Astrocyte (in vitro differentiated cells and primary cell): ENCODE measurements around the gene POFUT2. TPM values are rescaled to one million over a fixed set of nuclear protein-coding genes. Genes with fewer than 3 reads are reported as not detected.
A peak's percentile ranks its signal among the peaks of the same experiment; 100 is the strongest.

ENCODE experiments used
- DNase-seq: peaks from one replicate; pipeline ENCODE4 v3.0.0-alpha.2; 2010; ENCODE audit warnings: low read depth
- FAIRE-seq: peaks from 2 replicates; lab custom pipeline; 2011; peaks lifted over from hg19 to GRCh38; lab: Jason Lieb, UNC
- H2AFZ ChIP-seq: 2 replicates; pipeline ENCODE4 v1.6.0; 2012; ENCODE audit warnings: low read depth, low read length, inconsistent platforms
- H3K27ac ChIP-seq: 2 replicates; pipeline ENCODE4 v1.5.1; 2011; ENCODE audit warnings: low read depth, low read length, inconsistent platforms
- H3K27me3 ChIP-seq: 2 replicates; pipeline ENCODE4 v1.6.0; 2011; ENCODE audit warnings: low read length, inconsistent platforms; ENCODE audit not compliant: insufficient read depth
- H3K36me3 ChIP-seq: 2 replicates; pipeline ENCODE4 v1.5.1; 2011; ENCODE audit warnings: low read length, inconsistent platforms; ENCODE audit not compliant: insufficient read depth
- H3K4me1 ChIP-seq: 2 replicates; pipeline ENCODE4 v1.5.1; 2011; ENCODE audit warnings: low read length, inconsistent platforms; ENCODE audit not compliant: insufficient read depth
- H3K4me2 ChIP-seq: 2 replicates; pipeline ENCODE4 v1.6.0; 2012; ENCODE audit warnings: low read length, inconsistent platforms
- H3K4me3 ChIP-seq: 2 replicates; pipeline ENCODE4 v1.5.1; 2011; ENCODE audit warnings: low read depth, mild to moderate bottlenecking, low read length, inconsistent platforms; ENCODE audit not compliant: insufficient read depth
- H3K79me2 ChIP-seq: 2 replicates; pipeline ENCODE4 v1.6.0; 2012; ENCODE audit warnings: mild to moderate bottlenecking, low read length, inconsistent platforms; ENCODE audit not compliant: insufficient read depth
- H3K9ac ChIP-seq: 2 replicates; pipeline ENCODE4 v1.6.0; 2012; ENCODE audit warnings: mild to moderate bottlenecking, low read length, inconsistent platforms
- H3K9me3 ChIP-seq: 2 replicates; pipeline ENCODE4 v1.5.1; 2012; ENCODE audit warnings: low read depth, mild to moderate bottlenecking, low read length, inconsistent platforms; ENCODE audit not compliant: insufficient read depth
- H4K20me1 ChIP-seq: 2 replicates; pipeline ENCODE4 v1.6.0; 2012; ENCODE audit warnings: low read length, inconsistent platforms; ENCODE audit not compliant: insufficient read depth
- H3K27ac Mint-ChIP-seq: one replicate; pipeline ENCODE4 v1.8.0; 2021; ENCODE audit warnings: mild to moderate bottlenecking, mixed read lengths; ENCODE audit not compliant: unreplicated experiment
- H3K27me3 Mint-ChIP-seq: one replicate; pipeline ENCODE4 v1.8.0; 2021; ENCODE audit warnings: low read depth, mixed read lengths; ENCODE audit not compliant: unreplicated experiment
- H3K36me3 Mint-ChIP-seq: one replicate; pipeline ENCODE4 v1.8.0; 2021; ENCODE audit warnings: low read depth, mixed read lengths; ENCODE audit not compliant: unreplicated experiment
- H3K4me1 Mint-ChIP-seq: one replicate; pipeline ENCODE4 v1.8.0; 2021; ENCODE audit warnings: low read depth, mixed read lengths; ENCODE audit not compliant: unreplicated experiment
- H3K4me3 Mint-ChIP-seq: one replicate; pipeline ENCODE4 v1.8.0; 2021; ENCODE audit warnings: mild to moderate bottlenecking, moderate library complexity, mixed read lengths; ENCODE audit not compliant: unreplicated experiment
- H3K9me3 Mint-ChIP-seq: one replicate; pipeline ENCODE4 v1.8.0; 2021; ENCODE audit warnings: mild to moderate bottlenecking, mixed read lengths; ENCODE audit not compliant: unreplicated experiment
- CTCF ChIP-seq: IDR thresholded peaks from 2 replicates; pipeline ENCODE4 v1.5.1; 2011; ENCODE audit warnings: low read depth, mild to moderate bottlenecking, inconsistent platforms, low read length, moderate library complexity; ENCODE audit not compliant: insufficient read depth
- EZH2 ChIP-seq: IDR thresholded peaks from 2 replicates; pipeline ENCODE4 v1.6.1; 2012; ENCODE audit warnings: mild to moderate bottlenecking, low read length, inconsistent platforms; ENCODE audit not compliant: insufficient read depth
- total RNA-seq: library from RNA; stranded (reverse); gene quantifications from 2 replicates; pipeline ENCODE4 v1.2.1, GENCODE V29; 2021

POFUT2 gene
- total RNA-seq, 1 donor from 2014 or later: 109 TPM

GRCh38 chr21:45299026-45299863, 11.6 kb upstream of the POFUT2 start:
- H3K27ac ChIP-seq: peak overlapping the region; percentile 87
- peaks cover 54% of the 10 kb centered on the region for H3K4me1 Mint-ChIP-seq
- no peak overlapping the region for H3K4me3 Mint-ChIP-seq
- H3K4me1 ChIP-seq: peaks cover 42% of the 10 kb centered on the region
- peak overlapping the region; percentile 87 for H3K27ac Mint-ChIP-seq
- DNase-seq (no peak), FAIRE-seq (no peak)
- H3K27me3 Mint-ChIP-seq: no peaks in the 10 kb centered on the region
- H4K20me1 ChIP-seq: no peaks in the 10 kb centered on the region
- no peaks in the 10 kb centered on the region for H3K9me3 ChIP-seq
- H3K79me2 ChIP-seq: peaks cover 30% of the 10 kb centered on the region
- peaks cover 2% of the 10 kb centered on the region for H3K9me3 Mint-ChIP-seq
- H2AFZ ChIP-seq: no peak overlapping the region
- TF ChIP-seq EZH2 (no peak), CTCF (no peak)
- H3K36me3 ChIP-seq: no peaks in the 10 kb centered on the region
- H3K27me3 ChIP-seq: no peaks in the 10 kb centered on the region
- peak overlapping the region; percentile 14 for H3K4me2 ChIP-seq
- peak overlapping the region; percentile 81 for H3K9ac ChIP-seq
- no peak overlapping the region for H3K4me3 ChIP-seq
- H3K36me3 Mint-ChIP-seq: peaks cover 13% of the 10 kb centered on the region

GRCh38 chr21:45297869-45298268, 10.2 kb upstream of the POFUT2 start:
- no peak overlapping the region for H3K27ac Mint-ChIP-seq
- no peaks in the 10 kb centered on the region for H4K20me1 ChIP-seq
- TF ChIP-seq CTCF (no peak), EZH2 (no peak)
- H3K27me3 Mint-ChIP-seq: no peaks in the 10 kb centered on the region
- peaks cover 55% of the 10 kb centered on the region for H3K4me1 ChIP-seq
- H3K36me3 ChIP-seq: no peaks in the 10 kb centered on the region
- H3K4me3 ChIP-seq: no peak overlapping the region
- DNase-seq (no peak), FAIRE-seq (no peak)
- H3K9ac ChIP-seq: no peak overlapping the region
- no peak overlapping the region for H3K27ac ChIP-seq
- H3K36me3 Mint-ChIP-seq: peaks cover 13% of the 10 kb centered on the region
- H3K27me3 ChIP-seq: no peaks in the 10 kb centered on the region
- peaks cover 61% of the 10 kb centered on the region for H3K4me1 Mint-ChIP-seq
- H3K9me3 ChIP-seq: no peaks in the 10 kb centered on the region
- no peak overlapping the region for H3K4me3 Mint-ChIP-seq
- H3K4me2 ChIP-seq: no peak overlapping the region
- no peak overlapping the region for H2AFZ ChIP-seq
- peaks cover 2% of the 10 kb centered on the region for H3K9me3 Mint-ChIP-seq
- H3K79me2 ChIP-seq: peaks cover 30% of the 10 kb centered on the region

GRCh38 chr21:45297329-45297728, 9.6 kb upstream of the POFUT2 start:
- FAIRE-seq (no peak), DNase-seq (no peak)
- TF ChIP-seq CTCF: no peak
- no peak for TF ChIP-seq EZH2
- no peak overlapping the region for H3K9ac ChIP-seq
- no peak overlapping the region for H2AFZ ChIP-seq
- no peak overlapping the region for H3K4me2 ChIP-seq
- peak overlapping the region; percentile 77 for H3K27ac Mint-ChIP-seq
- no peaks in the 10 kb centered on the region for H3K27me3 ChIP-seq
- H3K4me3 Mint-ChIP-seq: no peak overlapping the region
- no peak overlapping the region for H3K4me3 ChIP-seq
- no peaks in the 10 kb centered on the region for H4K20me1 ChIP-seq
- peaks cover 59% of the 10 kb centered on the region for H3K4me1 ChIP-seq
- H3K9me3 ChIP-seq: no peaks in the 10 kb centered on the region
- H3K36me3 ChIP-seq: no peaks in the 10 kb centered on the region
- no peak overlapping the region for H3K27ac ChIP-seq
- H3K36me3 Mint-ChIP-seq: peaks cover 13% of the 10 kb centered on the region
- H3K9me3 Mint-ChIP-seq: peaks cover 2% of the 10 kb centered on the region
- peaks cover 30% of the 10 kb centered on the region for H3K79me2 ChIP-seq
- H3K27me3 Mint-ChIP-seq: no peaks in the 10 kb centered on the region
- peaks cover 64% of the 10 kb centered on the region for H3K4me1 Mint-ChIP-seq
